22Rv1 (cell line): ENCODE measurements around the gene TPK1.

Experiments used
- CTCF ChIP-seq: fragments of 450-650 bp; IDR thresholded peaks from 2 replicates; pipeline ENCODE4 v1.5.1; 2017; ENCODE audit warnings: mild to moderate bottlenecking
- ZFX ChIP-seq: fragments of 450-650 bp; IDR thresholded peaks from 2 replicates; pipeline ENCODE4 v1.6.1; 2017; ENCODE audit warnings: antibody characterized with exemption, borderline replicate concordance

- no peak for TF ChIP-seq CTCF
- TF ChIP-seq ZFX, result no peak
Measured at GRCh38 chr7:144452064-144452463, 383.8 kb downstream of the TPK1 start.
